Neural crest cell (in vitro differentiated cells): Measurements from ENCODE around the gene OLAH. TPM values are rescaled to one million over a fixed set of nuclear protein-coding genes. Genes with fewer than 3 reads are reported as not detected.
"Not testable (repeated sequence)": the region's sequence is repeated elsewhere in the genome, so short reads cannot be mapped to it uniquely, and the experiment has no call there.

ENCODE experiments used
- DNase-seq: peaks from one replicate; pipeline ENCODE4 v3.0.0; 2021; ENCODE audit warnings: low read depth, mixed read lengths, low spot score
- H3K27ac Mint-ChIP-seq: one replicate; pipeline ENCODE4 v1.8.0; 2021; ENCODE audit warnings: mild to moderate bottlenecking, mixed read lengths; ENCODE audit not compliant: unreplicated experiment
- H3K27me3 Mint-ChIP-seq: 2 replicates; pipeline ENCODE4 v1.8.0; 2021; ENCODE audit warnings: low read depth, mild to moderate bottlenecking, mixed read lengths
- H3K36me3 Mint-ChIP-seq: 2 replicates; pipeline ENCODE4 v1.8.0; 2021; ENCODE audit warnings: low read depth, mild to moderate bottlenecking, mixed read lengths
- H3K4me1 Mint-ChIP-seq: 2 replicates; pipeline ENCODE4 v1.8.0; 2021; ENCODE audit warnings: mixed read lengths
- H3K4me3 Mint-ChIP-seq: one replicate; pipeline ENCODE4 v1.8.0; 2021; ENCODE audit warnings: mild to moderate bottlenecking, mixed read lengths
- H3K9me3 Mint-ChIP-seq: 2 replicates; pipeline ENCODE4 v1.8.0; 2021; ENCODE audit warnings: mixed read lengths
- long read RNA-seq: library from polyadenylated mRNA; unstranded; transcript quantifications from one replicate; pipeline ENCODE4 v2.0.0, GENCODE V29; 2020
- total RNA-seq: library from RNA; stranded (reverse); gene quantifications from 2 replicates; pipeline ENCODE4 v1.2.1, GENCODE V29; 2021
- TF ChIP-seq, protein P1 (sequence below): fragments of 200-600 bp; sonication (generic); conservative IDR thresholded peaks from 2 replicates; pipeline ENCODE4 v1.5.0; 2021; ENCODE audit warnings: antibody characterized with exemption, mild to moderate bottlenecking

The OLAH gene
- total RNA-seq: not detected in 2 replicates
- long read RNA-seq: 0 reads

- no peak within 1 kb of the TSS for H3K27ac Mint-ChIP-seq
- peaks cover 3% of the 10 kb centered on the region for H3K36me3 Mint-ChIP-seq
- H3K9me3 Mint-ChIP-seq: peaks cover 3% of the 10 kb centered on the region
- peaks cover 4% of the 10 kb centered on the region for H3K4me1 Mint-ChIP-seq
- no peak for DNase-seq
- no peaks in the 10 kb centered on the region for H3K27me3 Mint-ChIP-seq
- TF ChIP-seq, protein P1, sequence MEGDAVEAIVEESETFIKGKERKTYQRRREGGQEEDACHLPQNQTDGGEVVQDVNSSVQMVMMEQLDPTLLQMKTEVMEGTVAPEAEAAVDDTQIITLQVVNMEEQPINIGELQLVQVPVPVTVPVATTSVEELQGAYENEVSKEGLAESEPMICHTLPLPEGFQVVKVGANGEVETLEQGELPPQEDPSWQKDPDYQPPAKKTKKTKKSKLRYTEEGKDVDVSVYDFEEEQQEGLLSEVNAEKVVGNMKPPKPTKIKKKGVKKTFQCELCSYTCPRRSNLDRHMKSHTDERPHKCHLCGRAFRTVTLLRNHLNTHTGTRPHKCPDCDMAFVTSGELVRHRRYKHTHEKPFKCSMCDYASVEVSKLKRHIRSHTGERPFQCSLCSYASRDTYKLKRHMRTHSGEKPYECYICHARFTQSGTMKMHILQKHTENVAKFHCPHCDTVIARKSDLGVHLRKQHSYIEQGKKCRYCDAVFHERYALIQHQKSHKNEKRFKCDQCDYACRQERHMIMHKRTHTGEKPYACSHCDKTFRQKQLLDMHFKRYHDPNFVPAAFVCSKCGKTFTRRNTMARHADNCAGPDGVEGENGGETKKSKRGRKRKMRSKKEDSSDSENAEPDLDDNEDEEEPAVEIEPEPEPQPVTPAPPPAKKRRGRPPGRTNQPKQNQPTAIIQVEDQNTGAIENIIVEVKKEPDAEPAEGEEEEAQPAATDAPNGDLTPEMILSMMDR: no peak
- H3K4me3 Mint-ChIP-seq: no peak within 1 kb of the TSS
Observed at GRCh38 chr10:15043674-15044073, at the start of gene OLAH. Gene OLAH, plus strand, starts transcription at chr10:15043943. Its CDS starts 3,346 bp downstream, at chr10:15047289.

- TF ChIP-seq, protein P1: no peak
- Mint-ChIP-seq H3K4me1 (peaks cover 23% of the 10 kb centered on the region), H3K27ac (no peak overlapping the region), H3K27me3 (no peaks in the 10 kb centered on the region), H3K9me3 (peaks cover 10% of the 10 kb centered on the region), H3K4me3 (no peak overlapping the region), H3K36me3 (peaks cover 4% of the 10 kb centered on the region)
- no peak for DNase-seq
Observed at GRCh38 chr10:14995964-14996565, 47.7 kb upstream of the OLAH start.

DNA sequence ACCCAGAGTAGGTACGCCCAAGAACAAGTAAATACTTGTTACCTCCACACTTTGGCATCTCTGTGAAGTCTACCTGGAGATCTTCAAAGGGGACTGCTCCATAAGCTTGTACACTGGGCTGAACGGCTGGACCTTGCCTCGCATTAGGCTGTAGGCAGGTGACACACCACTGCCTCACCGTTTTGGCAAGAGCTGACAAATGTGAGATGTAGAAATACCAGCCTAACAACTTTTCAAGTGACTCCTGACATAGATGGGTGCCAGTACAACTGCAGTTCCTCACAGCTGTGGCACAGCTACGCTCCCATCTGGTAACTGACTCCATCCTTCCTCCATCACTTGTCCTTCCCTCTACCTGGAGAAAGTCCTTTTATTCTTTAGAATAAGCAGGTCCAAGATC lies 30.2 kb upstream of the OLAH start:
- H3K27ac Mint-ChIP-seq, H3K27me3 Mint-ChIP-seq, H3K36me3 Mint-ChIP-seq, H3K4me3 Mint-ChIP-seq, DNase-seq, H3K9me3 Mint-ChIP-seq: not testable (repeated sequence)
- peaks cover 14% of the 10 kb centered on the region for H3K4me1 Mint-ChIP-seq

- H3K27me3 Mint-ChIP-seq: no peaks in the 10 kb centered on the region
- H3K9me3 Mint-ChIP-seq: no peaks in the 10 kb centered on the region
- DNase-seq: no peak
- TF ChIP-seq, protein P1: no peak
- H3K36me3 Mint-ChIP-seq: no peaks in the 10 kb centered on the region
- peaks cover 18% of the 10 kb centered on the region for H3K4me1 Mint-ChIP-seq
- H3K4me3 Mint-ChIP-seq: no peak overlapping the region
- no peak overlapping the region for H3K27ac Mint-ChIP-seq
Observed at GRCh38 chr10:15015451-15015850, 28.3 kb upstream of the OLAH start.

GRCh38 chr10:15020966-15021365 lies 22.8 kb upstream of the OLAH start:
- not testable (repeated sequence) for H3K27me3 Mint-ChIP-seq, H3K4me3 Mint-ChIP-seq, H3K4me1 Mint-ChIP-seq, H3K36me3 Mint-ChIP-seq, H3K9me3 Mint-ChIP-seq, H3K27ac Mint-ChIP-seq, DNase-seq

DNA sequence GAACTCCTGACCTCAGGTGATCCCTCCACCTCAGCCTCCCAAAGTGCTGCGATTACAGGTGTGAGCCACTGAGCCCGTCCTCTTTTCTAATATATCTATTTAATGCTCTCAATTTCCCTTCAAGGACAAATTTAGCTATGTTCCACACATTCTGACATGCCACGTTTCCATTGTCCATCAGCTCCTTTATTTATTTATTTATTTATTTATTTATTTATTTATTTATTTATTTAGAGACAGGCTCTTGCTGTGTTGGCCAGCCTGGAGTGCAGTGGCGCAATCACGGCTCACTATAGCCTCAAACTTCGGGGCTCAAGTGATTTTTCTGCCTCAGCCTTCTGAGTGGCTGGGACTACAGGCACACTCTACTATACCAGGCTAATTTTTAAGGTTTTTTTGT lies 20.7 kb upstream of the OLAH start:
- H3K4me3 Mint-ChIP-seq, H3K9me3 Mint-ChIP-seq, H3K36me3 Mint-ChIP-seq, H3K27ac Mint-ChIP-seq, DNase-seq, H3K4me1 Mint-ChIP-seq, H3K27me3 Mint-ChIP-seq: not testable (repeated sequence)

DNA sequence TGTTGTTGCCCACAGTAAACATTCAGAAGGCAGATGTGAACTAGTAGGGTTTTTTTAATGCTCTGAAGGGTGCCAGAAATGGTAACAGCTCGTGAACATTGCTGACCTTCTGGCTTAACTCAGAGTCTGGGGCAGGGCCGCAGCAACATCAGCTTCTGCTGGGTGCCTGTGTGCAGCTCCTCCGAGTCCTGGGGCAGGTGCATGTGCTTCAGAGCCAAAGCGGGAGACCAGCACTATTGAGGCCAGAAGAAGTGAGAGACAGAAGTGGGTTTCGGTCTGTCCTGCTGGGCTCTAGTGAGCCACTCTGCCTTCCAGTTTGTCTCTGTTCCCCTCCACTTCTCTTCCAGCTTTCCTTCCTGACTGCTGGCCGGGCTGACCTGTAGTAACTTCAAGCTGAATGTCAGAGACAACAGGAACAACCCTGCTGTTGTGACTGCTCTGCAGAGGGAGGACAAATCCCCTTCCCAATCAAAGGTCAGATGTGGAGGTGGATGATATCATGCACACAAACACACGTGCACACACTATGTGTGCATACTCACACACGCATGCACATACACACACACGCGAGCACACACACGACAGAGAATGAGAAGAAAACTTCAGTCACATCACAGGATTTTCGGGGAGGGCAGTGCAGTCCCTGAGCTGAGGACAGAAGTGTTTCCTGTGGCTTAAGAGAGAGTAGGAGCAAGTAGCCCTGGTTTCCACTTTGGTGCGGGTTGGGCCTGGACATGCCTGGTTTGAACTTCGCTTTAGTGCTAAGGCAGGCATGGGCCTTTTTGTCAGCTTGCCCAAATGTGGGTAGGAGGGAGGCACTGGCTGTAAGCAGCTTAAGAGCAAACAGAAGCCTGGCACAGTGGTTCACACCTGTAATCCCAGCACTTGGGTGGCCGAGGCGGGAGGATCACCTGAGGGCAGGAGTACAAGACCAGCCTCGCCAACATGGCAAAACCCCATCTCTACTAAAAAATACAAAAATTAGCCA lies 19.4 kb upstream of the OLAH start:
- not testable (repeated sequence) for H3K9me3 Mint-ChIP-seq, H3K27me3 Mint-ChIP-seq, DNase-seq, H3K4me1 Mint-ChIP-seq, H3K4me3 Mint-ChIP-seq, H3K36me3 Mint-ChIP-seq
- H3K27ac Mint-ChIP-seq: peak overlapping the region; percentile 15

GRCh38 chr10:15025040-15025439 lies 18.7 kb upstream of the OLAH start:
- not testable (repeated sequence) for H3K9me3 Mint-ChIP-seq, H3K36me3 Mint-ChIP-seq, H3K27me3 Mint-ChIP-seq, H3K4me1 Mint-ChIP-seq, H3K27ac Mint-ChIP-seq, H3K4me3 Mint-ChIP-seq, DNase-seq
